HCT116 (cell line): ENCODE data around the gene CAP1.

Experiments
- CTCF ChIP-seq, 3 experiments: fragments of 200-600 bp in 1 of 3; sonication (generic) in 1 of 3; IDR thresholded peaks in 2 of 3; conservative IDR thresholded peaks in 1 of 3; 2 replicates each; pipeline ENCODE4 v1.5.1; 2012 to 2017; ENCODE audit warnings: low read depth in 2 of 3, low read length in 2 of 3, antibody characterized with exemption in 1 of 3, borderline replicate concordance in 1 of 3, control low read depth in 1 of 3, mild to moderate bottlenecking in 1 of 3, mixed read lengths in 1 of 3, mixed run types in 1 of 3, moderate library complexity in 1 of 3; ENCODE audit not compliant: insufficient read depth in 1 of 3
- POLR2A ChIP-seq: IDR thresholded peaks from 2 replicates; pipeline ENCODE4 v1.7.0; 2011; ENCODE audit warnings: borderline replicate concordance; ENCODE audit not compliant: insufficient read depth, insufficient read length; ENCODE audit errors: extremely low read depth
- RAD21 ChIP-seq: IDR thresholded peaks from 2 replicates; pipeline ENCODE4 v1.6.1; 2012; ENCODE audit warnings: low read depth, mild to moderate bottlenecking
- REST ChIP-seq: IDR thresholded peaks from 2 replicates; pipeline ENCODE4 v1.6.1; 2012; ENCODE audit warnings: low read depth
- TCF7L2 ChIP-seq: IDR thresholded peaks from 2 replicates; pipeline ENCODE4 v1.7.0; 2011; ENCODE audit warnings: borderline replicate concordance, inconsistent platforms; ENCODE audit not compliant: insufficient read depth, insufficient read length; ENCODE audit errors: extremely low read depth

GRCh38 chr1:40040511-40041465, at the start of gene CAP1:
- no peak for TF ChIP-seq CTCF (IDR thresholded peaks at IDR 0.05 in 2 of 3, conservative IDR thresholded peaks at IDR 0.05 in 1 of 3; ENCODE audit: borderline replicate concordance in 1 of 3, insufficient read depth in 1 of 3, low read depth in 2 of 3, low read length in 2 of 3)
- peak; percentile 24 for TF ChIP-seq TCF7L2
- no peak; the same call in 1 of the 2 replicates for TF ChIP-seq RAD21
- TF ChIP-seq REST, result no peak
- peak; percentile 28 for TF ChIP-seq POLR2A
